Nucleus accumbens (tissue), 56 donors: ENCODE measurements around the gene CAVIN1.
"Not testable (repeated sequence)": the region's sequence is repeated elsewhere in the genome, so short reads cannot be mapped to it uniquely, and the experiment has no call there.

Source experiments
- DNase-seq, 56 donors: peaks; one replicate each; lab custom pipeline; 2025; lab: John Stamatoyannopoulos, UW

CAVIN1 gene

GRCh38 chr17:42422958-42423712 is at the start of gene CAVIN1:
Gene CAVIN1 (minus strand): TSS chr17:42423256. CDS start chr17:42423097, 159 bp downstream.
- DNase-seq: peak in 54 of 56 donors; percentile 18 to 93 (median 74)

- DNase-seq: no peak
Observed at GRCh38 chr17:42467889-42468288, 44.8 kb upstream of the CAVIN1 start.

- DNase-seq: no peak
Observed at GRCh38 chr17:42463976-42464400, 40.9 kb upstream of the CAVIN1 start.

DNA sequence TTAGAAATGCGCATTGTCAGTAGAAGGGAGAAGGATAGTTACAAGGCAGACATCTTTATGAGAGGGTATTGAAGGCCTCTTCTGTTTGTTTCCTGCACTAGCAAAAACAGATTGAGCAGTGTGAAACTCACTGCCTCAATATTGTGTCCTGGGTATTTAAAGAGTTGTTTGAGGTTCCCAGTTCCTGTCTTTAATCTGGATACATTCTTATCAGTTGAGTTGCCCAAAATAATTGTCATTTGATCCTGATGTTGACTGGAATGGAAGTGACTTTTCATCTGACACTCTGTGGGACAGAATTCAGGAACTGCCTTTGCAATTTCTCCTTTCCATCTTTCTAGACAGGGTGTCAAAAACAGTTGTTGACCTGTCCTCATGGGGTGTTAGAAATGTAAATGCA is 37.3 kb upstream of the CAVIN1 start:
- DNase-seq: no peak

GRCh38 chr17:42459801-42460281 is 36.8 kb upstream of the CAVIN1 start:
- peak in 2 of 56 donors; percentile 35 to 39 for DNase-seq

GRCh38 chr17:42459256-42459800 is 36.3 kb upstream of the CAVIN1 start:
- peak in 50 of 56 donors; percentile 6 to 78 (median 44) for DNase-seq

DNA sequence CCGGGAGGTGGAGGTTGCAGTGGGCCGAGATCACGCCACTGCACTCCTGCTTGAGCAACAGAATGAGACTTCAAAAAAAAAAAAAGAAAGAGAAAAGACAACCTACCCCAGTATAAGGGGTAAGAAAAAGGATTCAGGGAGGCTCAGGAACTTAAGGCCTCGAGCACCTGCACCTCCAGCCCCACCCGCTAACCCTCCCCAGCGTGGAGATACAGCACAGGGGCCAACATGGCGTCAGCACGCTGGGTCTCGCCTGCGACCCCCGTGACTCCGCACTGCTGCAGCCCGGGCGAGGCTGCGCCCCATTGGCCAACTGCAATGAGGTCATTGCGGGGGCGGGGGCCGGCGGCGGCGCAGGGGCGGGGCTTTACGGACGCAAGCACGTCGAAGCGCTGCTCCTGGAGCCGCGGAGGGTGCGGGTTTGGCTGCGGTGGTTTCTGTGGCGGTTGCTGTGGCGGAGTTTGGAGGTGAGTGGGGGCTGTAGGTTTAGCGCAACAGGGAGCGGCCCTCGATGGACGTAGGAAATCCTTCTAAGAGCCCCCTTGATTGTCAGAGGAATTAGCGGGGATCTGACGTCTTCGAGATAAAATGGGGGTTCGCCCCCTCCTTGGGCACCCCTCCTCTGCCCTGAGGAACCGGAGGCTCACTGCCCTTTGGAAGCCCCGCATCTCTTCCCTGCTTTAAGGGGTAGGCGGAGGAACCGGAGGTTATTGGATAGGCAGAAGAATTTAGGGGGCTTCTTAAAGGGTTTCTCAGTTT is 35.6 kb upstream of the CAVIN1 start, which contains the start of gene ATP6V0A1:
TSS of gene ATP6V0A1 (plus strand) at position 382 of the 759 bp plus-strand sequence. CDS start 2,017 bp downstream, outside the sequence.
- DNase-seq: peak; percentile 29 to 97 (median 90)

DNA sequence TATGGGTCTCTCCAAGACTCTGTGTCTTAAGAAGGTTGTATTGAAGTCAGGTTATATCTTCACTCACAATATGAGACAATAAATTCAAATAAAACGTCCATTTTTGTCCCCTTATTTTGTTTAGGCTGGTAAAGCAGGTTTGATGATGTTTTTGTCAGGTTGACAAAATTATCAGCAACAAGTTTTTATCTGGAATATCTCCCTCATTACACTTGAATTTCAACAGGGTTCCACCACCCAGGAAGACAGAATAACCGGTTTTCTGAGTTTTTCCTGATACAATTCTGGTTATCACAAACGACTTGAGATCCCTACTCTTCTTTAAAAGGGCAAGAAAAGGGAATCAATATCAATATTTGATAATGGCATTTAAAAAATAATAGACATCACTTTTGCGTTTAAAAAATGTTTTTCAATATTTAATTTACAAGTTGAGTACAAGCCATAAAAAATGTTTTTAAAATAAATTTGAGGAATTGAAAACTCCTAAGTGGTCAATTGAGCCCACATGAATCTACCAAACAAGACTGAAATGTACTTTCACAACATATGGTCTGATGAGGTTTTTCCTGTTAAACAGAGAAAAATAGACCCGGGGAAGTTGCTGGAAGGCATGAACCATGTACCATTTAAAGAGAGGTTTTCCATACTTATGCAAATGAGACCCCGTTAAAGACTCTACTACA is 34.2 kb upstream of the CAVIN1 start:
- DNase-seq: no peak

DNA sequence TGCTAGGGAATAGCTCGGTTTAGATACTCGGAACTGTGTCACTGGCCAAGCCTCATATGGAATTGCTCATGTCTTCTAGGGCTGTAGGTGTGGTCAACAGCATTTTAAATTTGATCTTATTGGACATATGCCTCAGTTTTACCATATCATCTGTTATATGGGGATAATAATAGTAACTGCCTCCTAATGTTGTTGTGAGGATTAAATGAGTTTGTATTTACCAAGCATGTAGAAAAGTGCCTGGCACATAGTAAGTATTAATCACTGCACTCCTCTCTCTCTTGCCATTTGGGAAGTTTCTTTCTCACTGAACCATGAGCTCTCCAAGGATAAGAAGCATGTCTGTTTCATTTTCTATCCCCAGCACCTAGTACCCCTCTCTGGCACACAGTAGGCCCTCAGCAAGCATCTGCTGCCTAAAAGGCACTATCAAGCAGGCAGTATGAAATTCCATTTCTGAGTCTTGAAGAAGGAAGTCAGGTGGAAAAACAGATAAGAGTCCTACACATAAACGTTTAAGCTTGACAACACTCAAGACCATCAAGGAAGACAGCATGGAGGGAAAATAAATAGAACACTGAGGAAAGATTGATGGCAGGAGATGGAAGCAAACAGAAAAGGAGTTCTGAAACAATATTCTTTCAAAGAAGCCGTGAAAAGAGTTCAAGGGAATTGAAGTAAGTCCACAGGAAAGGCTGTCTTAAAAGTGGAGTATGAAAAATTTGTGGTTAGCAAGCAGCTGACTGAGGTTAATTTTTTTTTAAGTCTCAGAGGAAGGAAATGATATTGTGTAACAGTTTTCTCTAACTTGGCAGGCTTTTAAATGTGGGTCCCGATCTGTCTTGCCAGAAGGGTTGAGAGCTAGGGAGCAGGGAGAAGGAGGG is 33.4 kb upstream of the CAVIN1 start:
- no peak for DNase-seq

DNA sequence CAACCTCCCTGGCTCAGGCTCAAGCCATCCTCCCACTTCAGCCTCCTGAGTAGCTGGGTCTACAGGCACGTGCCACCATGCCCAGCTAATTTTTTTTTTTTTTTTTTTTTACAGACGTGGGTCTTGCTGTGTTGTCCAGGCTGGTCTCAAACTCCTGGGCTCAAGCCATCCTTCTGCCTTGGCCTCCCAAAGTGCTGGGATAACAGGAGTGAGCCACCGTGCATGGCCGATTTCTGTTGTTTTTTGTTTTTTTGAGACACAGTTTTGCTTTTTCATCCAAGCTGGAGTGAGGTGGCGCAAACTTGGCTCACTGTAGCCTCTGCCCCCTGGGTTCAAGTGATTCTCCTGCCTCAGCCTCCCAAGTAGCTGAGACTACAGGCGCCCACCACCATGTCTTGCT is 31.9 kb upstream of the CAVIN1 start:
- DNase-seq: not testable (repeated sequence)

DNA sequence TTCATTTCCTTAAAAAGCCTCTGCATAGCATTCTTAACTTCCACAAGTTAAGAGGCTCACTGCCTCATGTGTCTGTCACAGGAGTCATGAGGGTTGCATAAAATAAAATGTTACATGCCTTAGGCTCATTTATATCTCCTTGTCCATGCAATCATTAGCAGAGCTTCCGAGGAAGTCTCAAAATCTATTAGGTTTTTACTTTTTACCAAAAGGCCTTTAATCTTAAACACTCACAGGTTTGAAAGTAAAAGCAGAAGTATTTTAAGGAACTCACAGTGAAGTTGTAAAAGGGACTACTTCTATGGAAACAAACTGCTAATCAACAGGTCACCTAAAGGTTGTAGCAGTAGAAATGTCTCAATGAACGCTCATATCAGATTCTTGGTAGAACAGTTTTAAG is 30.4 kb upstream of the CAVIN1 start:
- DNase-seq: no peak

- not testable (repeated sequence) for DNase-seq
Observed at GRCh38 chr17:42451270-42451669, 28.2 kb upstream of the CAVIN1 start.

DNA sequence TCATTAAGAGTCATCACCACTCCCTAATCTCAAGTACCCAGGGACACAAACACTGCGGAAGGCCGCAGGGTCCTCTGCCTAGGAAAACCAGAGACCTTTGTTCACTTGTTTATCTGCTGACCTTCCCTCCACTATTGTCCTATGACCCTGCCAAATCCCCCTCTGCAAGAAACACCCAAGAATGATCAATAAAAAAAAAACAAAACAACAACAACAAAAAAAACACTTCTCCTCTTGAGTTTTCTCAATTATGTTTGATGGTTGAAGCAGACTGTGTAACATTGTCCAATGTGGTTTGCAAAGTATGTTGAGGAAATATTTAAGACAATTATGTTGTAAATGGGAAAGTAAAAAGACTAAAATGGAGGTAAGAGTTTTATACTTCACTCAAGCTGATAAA is 26.8 kb upstream of the CAVIN1 start:
- not testable (repeated sequence) for DNase-seq

GRCh38 chr17:42449176-42449575 is 26.1 kb upstream of the CAVIN1 start:
- DNase-seq: not testable (repeated sequence)

DNA sequence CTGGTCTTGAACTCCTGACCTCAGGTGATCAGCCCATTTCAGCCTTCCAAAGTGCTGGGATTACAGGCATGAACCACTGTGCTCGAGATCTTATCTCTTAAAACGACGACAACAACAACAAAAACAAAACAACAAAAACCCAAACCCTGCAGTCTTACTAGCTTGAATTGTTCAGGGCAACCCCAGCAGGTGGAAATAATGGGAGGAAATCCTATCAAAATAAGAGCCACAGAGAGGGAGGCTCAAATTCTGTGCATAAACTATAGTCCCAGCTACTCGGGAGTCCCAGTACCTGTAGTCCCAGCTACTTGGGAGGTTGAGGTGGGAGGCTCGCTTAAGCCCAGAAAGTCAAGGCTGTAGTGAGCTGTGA is 19.1 kb upstream of the CAVIN1 start:
- no peak for DNase-seq

- no peak for DNase-seq
Observed at GRCh38 chr17:42441371-42442195, 18.5 kb upstream of the CAVIN1 start.

DNA sequence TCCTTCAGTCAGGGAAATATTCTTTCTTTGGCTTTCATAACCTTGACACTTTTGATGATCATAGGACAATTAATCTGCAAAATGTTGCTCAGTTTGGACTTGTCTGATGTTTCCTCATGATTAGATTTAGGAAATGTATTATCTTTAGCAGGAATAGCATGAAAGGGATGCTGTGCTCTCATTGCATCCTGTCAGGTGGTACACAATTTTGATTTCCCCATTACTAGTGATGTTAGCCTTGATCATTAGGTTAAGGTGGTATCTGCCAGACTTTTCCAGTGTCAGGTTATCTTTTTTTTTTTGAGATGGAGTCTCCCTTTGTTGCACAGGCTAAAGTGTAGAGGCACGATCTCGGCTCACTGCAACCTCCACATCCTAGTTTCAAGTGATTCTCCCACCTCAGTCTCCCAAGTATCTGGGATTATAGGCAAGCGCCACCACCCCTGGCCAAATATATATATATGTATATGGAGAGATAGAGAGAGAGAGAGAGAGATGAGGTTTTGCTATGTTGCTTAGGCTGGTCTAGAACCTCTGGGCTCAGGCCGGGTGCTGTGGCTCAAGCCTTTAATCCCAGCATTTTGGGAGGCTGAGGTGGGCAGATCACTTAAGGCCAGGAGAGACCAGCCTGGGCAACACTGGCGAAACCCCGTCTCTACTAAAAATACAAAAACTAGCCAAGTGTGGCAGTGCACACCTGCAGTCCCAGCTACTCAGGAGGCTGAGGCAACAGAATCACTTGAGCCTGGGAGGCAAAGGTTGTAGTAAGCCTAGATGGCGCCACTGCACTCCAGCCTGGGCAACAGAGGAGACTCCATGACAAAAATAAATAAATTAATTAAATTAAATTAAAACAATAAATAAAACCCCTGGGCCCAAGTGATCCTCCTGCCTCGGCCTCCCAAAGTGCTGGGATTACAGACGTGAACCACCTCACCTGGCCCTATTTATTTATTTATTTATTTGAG is 15.8 kb upstream of the CAVIN1 start:
- no peak for DNase-seq
